SK-N-MC (cell line): ENCODE data around the gene NDFIP1.

Source experiments
- EZH2 ChIP-seq: fragments of 200-600 bp; sonication (generic); IDR thresholded peaks from one replicate; pipeline ENCODE4 v1.6.1; 2017; ENCODE audit warnings: antibody characterized with exemption
- FOXP2 ChIP-seq: optimal IDR thresholded peaks from 2 replicates; pipeline ENCODE3; 2011; ENCODE audit warnings: mild to moderate bottlenecking, moderate library complexity; ENCODE audit not compliant: insufficient read depth; ENCODE audit errors: extremely low read length, control extremely low read depth
- POLR2AphosphoS5 ChIP-seq: IDR thresholded peaks from 2 replicates; pipeline ENCODE4 v1.6.1; 2012; ENCODE audit warnings: mild to moderate bottlenecking, low read depth, low read length, borderline replicate concordance

DNA sequence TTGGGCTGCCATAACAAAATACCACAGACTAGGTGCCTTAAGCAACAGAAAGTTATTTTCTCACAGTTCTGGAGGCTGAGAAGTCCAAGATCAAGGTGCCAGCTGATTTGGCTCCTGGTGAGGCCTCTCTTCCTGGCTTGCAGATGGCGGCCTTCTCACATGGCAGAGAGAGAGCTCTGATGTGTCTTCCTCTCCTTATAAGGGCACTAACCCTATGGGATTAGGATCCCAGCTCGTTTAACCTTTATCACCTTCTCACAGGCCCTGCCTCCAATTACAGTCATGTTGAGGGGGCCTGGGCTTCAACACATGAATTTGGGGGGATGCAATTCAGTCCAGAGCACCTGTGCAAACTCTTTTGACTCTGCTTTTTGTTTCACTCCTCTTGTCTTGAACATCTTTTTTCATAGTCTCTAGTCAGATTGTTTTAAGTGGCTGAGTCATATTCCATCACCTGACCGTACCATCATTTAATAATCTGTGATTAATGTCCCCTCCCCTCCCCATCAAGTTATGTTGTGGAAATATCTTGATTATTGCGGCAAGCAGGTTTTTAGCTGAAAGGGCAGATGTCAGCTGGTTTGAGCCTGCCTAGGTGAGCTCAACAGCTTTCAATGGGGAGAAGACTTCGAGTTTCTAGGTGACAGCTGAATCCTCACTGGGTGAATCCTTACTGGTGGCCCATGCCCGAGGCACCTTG is 61.8 kb downstream of the NDFIP1 start:
- TF ChIP-seq POLR2AphosphoS5 (no peak), EZH2 (no peak), FOXP2 (no peak)
